Endothelial cell of umbilical vein (primary cell): ENCODE measurements around the gene MISP3. TPM values are rescaled to one million over a fixed set of nuclear protein-coding genes. Genes with fewer than 3 reads are reported as not detected.

ENCODE experiments used
- BruUV-seq: library from RNA; stranded (reverse); fragments of 400-500 nt; replicated peaks from 2 replicates; lab custom pipeline; 2021; lab: Mats Ljungman, UMichigan
- CTCF ChIA-PET: fragments of 300-600, 350-600 bp; sonication (Branson Sonifier 250); formaldehyde crosslinking; loops from one replicate; lab custom pipeline; 2021; ENCODE audit warnings: antibody characterized with exemption, inconsistent platforms; lab: Charles Lee
- POLR2A ChIA-PET: fragments of 300-600, 350-600 bp; sonication (Branson Sonifier 250); formaldehyde crosslinking; loops from one replicate; lab custom pipeline; 2021; ENCODE audit warnings: antibody characterized with exemption, inconsistent platforms; lab: Charles Lee
- DNase-seq: peaks from one replicate; pipeline ENCODE4 v3.0.0-alpha.2; 2011; ENCODE audit warnings: low read depth, low spot score
- FAIRE-seq: peaks from 2 replicates; lab custom pipeline; 2011; peaks lifted over from hg19 to GRCh38; lab: Jason Lieb, UNC
- H2AFZ ChIP-seq: 2 replicates; pipeline ENCODE4 v1.6.0; 2012; ENCODE audit warnings: low read depth, low read length, control low read depth, inconsistent platforms
- H3K27ac ChIP-seq: 2 replicates; pipeline ENCODE4 v1.5.1; 2011; ENCODE audit warnings: low read depth, mild to moderate bottlenecking, control low read depth, low read length, moderate library complexity; ENCODE audit not compliant: insufficient read depth
- H3K27me3 ChIP-seq, 2 experiments: 2 replicates each; pipeline versions ENCODE4 v1.6.0 to v1.6.1; 2011; ENCODE audit warnings: low read length in 2 of 2, mixed read lengths in 1 of 2; ENCODE audit not compliant: control insufficient read depth in 2 of 2, insufficient read depth in 2 of 2
- H3K36me3 ChIP-seq, 2 experiments: 2 replicates in 1 of 2; 3 replicates in 1 of 2; pipeline ENCODE4 v1.5.1; 2011; ENCODE audit warnings: low read length in 2 of 2, mild to moderate bottlenecking in 1 of 2, moderate library complexity in 1 of 2; ENCODE audit not compliant: control insufficient read depth in 2 of 2, insufficient read depth in 2 of 2; ENCODE audit errors: extremely low read depth in 1 of 2
- H3K4me1 ChIP-seq: 3 replicates; pipeline ENCODE4 v1.5.1; 2011; ENCODE audit warnings: mild to moderate bottlenecking, low read length; ENCODE audit not compliant: control insufficient read depth, insufficient read depth; ENCODE audit errors: extremely low read depth
- H3K4me2 ChIP-seq: 2 replicates; pipeline ENCODE4 v1.6.1; 2011; ENCODE audit warnings: low read length, control low read depth, mixed read lengths; ENCODE audit not compliant: insufficient read depth
- H3K4me3 ChIP-seq, 3 experiments: fragments of 200-600 bp in 1 of 3; sonication (generic), shearing (Covaris generic) in 1 of 3; replicated peaks in 1 of 3; 2 replicates each; pipeline ENCODE4 v1.5.1; 2011 to 2016; ENCODE audit warnings: control low read depth in 3 of 3, low read length in 3 of 3, mild to moderate bottlenecking in 2 of 3, inconsistent platforms in 1 of 3, low read depth in 1 of 3, moderate library complexity in 1 of 3; ENCODE audit not compliant: insufficient read depth in 1 of 3
- H3K79me2 ChIP-seq: 2 replicates; pipeline ENCODE4 v1.6.0; 2012; ENCODE audit warnings: low read length, inconsistent platforms; ENCODE audit not compliant: control insufficient read depth, insufficient read depth
- H3K9ac ChIP-seq: replicated peaks from 2 replicates; pipeline ENCODE3; 2011; ENCODE audit warnings: low read length, control low read depth; ENCODE audit not compliant: insufficient read depth; ENCODE audit errors: extremely low read depth
- H3K9me1 ChIP-seq: replicated peaks from 3 replicates; pipeline ENCODE4 v1.6.0; 2011; ENCODE audit warnings: mild to moderate bottlenecking, low read length; ENCODE audit not compliant: control insufficient read depth, insufficient read depth; ENCODE audit errors: extremely low read depth
- H3K9me3 ChIP-seq: replicated peaks from 2 replicates; pipeline ENCODE4 v1.5.1; 2012; ENCODE audit warnings: low read length, inconsistent platforms; ENCODE audit not compliant: control insufficient read depth, insufficient read depth
- H4K20me1 ChIP-seq: replicated peaks from 2 replicates; pipeline ENCODE3; 2011; ENCODE audit warnings: mild to moderate bottlenecking, low read length; ENCODE audit not compliant: control insufficient read depth, insufficient read depth; ENCODE audit errors: extremely low read depth
- CTCF ChIP-seq, 2 donors: IDR thresholded peaks; 1 replicate in 1 of 2; 2 replicates in 1 of 2; pipeline ENCODE4 v1.5.1; 2011; ENCODE audit warnings: low read length in 2 of 2, mild to moderate bottlenecking in 2 of 2, moderate library complexity in 2 of 2, control low read depth in 1 of 2, inconsistent platforms in 1 of 2, low read depth in 1 of 2; ENCODE audit not compliant: insufficient read depth in 1 of 2; ENCODE audit errors: extremely low read depth in 1 of 2
- EZH2 ChIP-seq: IDR thresholded peaks from 2 replicates; pipeline ENCODE4 v1.6.1; 2012; ENCODE audit warnings: borderline replicate concordance, low read depth, mild to moderate bottlenecking, moderate library complexity, low read length, inconsistent platforms; ENCODE audit not compliant: severe bottlenecking
- FOS ChIP-seq: IDR thresholded peaks from 2 replicates; pipeline ENCODE4 v1.6.1; 2011; ENCODE audit warnings: mild to moderate bottlenecking, low read length, moderate library complexity, borderline replicate concordance; ENCODE audit not compliant: insufficient read depth
- GATA2 ChIP-seq: IDR thresholded peaks from 2 replicates; pipeline ENCODE4 v1.7.0; 2011; ENCODE audit warnings: low read depth, mild to moderate bottlenecking, moderate library complexity, mixed read lengths, low read length; ENCODE audit not compliant: insufficient read length, insufficient read depth
- JUN ChIP-seq: IDR thresholded peaks from 2 replicates; pipeline ENCODE4 v1.6.1; 2011; ENCODE audit warnings: borderline replicate concordance, low read depth; ENCODE audit not compliant: insufficient read length, insufficient read depth
- MAX ChIP-seq: IDR thresholded peaks from 2 replicates; pipeline ENCODE4 v1.6.1; 2011; ENCODE audit not compliant: insufficient read depth, insufficient read length
- MYC ChIP-seq: IDR thresholded peaks from one replicate; pipeline ENCODE4 v1.6.1; 2011; ENCODE audit warnings: mild to moderate bottlenecking, low read depth, low read length
- POLR2A ChIP-seq: IDR thresholded peaks from 2 replicates; pipeline ENCODE4 v1.6.1; 2012; ENCODE audit warnings: low read depth, mild to moderate bottlenecking, control low read depth, low read length
- POLR2AphosphoS5 ChIP-seq: IDR thresholded peaks from 2 replicates; pipeline ENCODE4 v1.6.1; 2012; ENCODE audit warnings: low read depth, mild to moderate bottlenecking, control low read depth, low read length, moderate library complexity; ENCODE audit not compliant: insufficient read depth
- dilution Hi-C: fragments of 300-500 bp; cut with MboI; formaldehyde crosslinking; loops from one replicate; pipeline ENCODE4 v1.15.0; 2019; ENCODE audit warnings: low sequenced_read_pairs; ENCODE audit not compliant: extremely low pct_ligation_motif_present
- intact Hi-C: fragments of 100-400 bp; cut with micrococcal nuclease; formaldehyde crosslinking; loops from one replicate; pipeline ENCODE4 v1.10.0; 2022
- polyA plus RNA-seq, 4 experiments: library from polyadenylated mRNA; depleted of rRNA in 3 of 4; stranded (reverse) in 3 of 4; unstranded in 1 of 4; fragments of >200 nt; gene quantifications; 2 replicates each; pipeline versions ENCODE4 v1.2.1 to v1.2.3, GENCODE V29; 2011 to 2012; ENCODE audit warnings: missing spikeins in 1 of 4
- total RNA-seq: library from RNA; stranded (reverse); gene quantifications from 2 replicates; pipeline ENCODE4 v1.2.3, GENCODE V29; 2021

The MISP3 gene
- total and polyA plus RNA-seq, 2 donors (not counting 3 experiments of a cell fraction or from before 2014, with no cell fraction given), result 0.26 to 0.31 TPM

GRCh38 chr19:14116918-14117578 is 44.5 kb downstream of the MISP3 start:
- CTCF ChIA-PET, result interaction anchor here (1.1 to 4.8 kb wide), 4 partner anchors 13 to 27 kb away, joined by 3 to 27 read pairs (median 8); partner anchors contain the start of gene ASF1B
- Histone ChIP-seq H2AFZ (peak overlapping the region; percentile 10), H3K79me2 (peaks cover 30% of the 10 kb centered on the region), H3K27me3 (no peaks in the 10 kb centered on the region), H3K9me3 (no peaks in the 10 kb centered on the region), H3K4me2 (peak overlapping the region; percentile 82), H3K9me1 (no peaks in the 10 kb centered on the region), H3K4me1 (peaks cover 25% of the 10 kb centered on the region), H3K9ac (peak overlapping the region; percentile 51), H3K36me3 (no peaks in the 10 kb centered on the region), H4K20me1 (no peaks in the 10 kb centered on the region), H3K27ac (no peak overlapping the region), H3K4me3 (peak overlapping the region; percentile 67 to 84 (median 80))
- dilution Hi-C loops (no loop called here), intact Hi-C loops (loop anchor here (1.0 to 2.0 kb wide), 3 partner anchors 26 to 237 kb away; partner anchors contain the start of gene SAMD1)
- BruUV-seq, result no TSS peak
- FAIRE-seq, result peak; percentile 4
- no peak for DNase-seq
- POLR2A ChIA-PET, result no interaction called here
- TF ChIP-seq MYC (no peak), JUN (no peak), EZH2 (no peak), CTCF (IDR thresholded peaks at IDR 0.05; ENCODE audit: extremely low read depth in 1 of 2, insufficient read depth in 1 of 2, low read depth in 1 of 2, low read length in 2 of 2) (no peak), GATA2 (no peak), MAX (no peak), POLR2AphosphoS5 (no peak), FOS (no peak), POLR2A (no peak)
